PC-9 (cell line): ENCODE data around the gene EIF4E. TPM values are rescaled to one million over a fixed set of nuclear protein-coding genes. Genes with fewer than 3 reads are reported as not detected.

Experiments used
- BruUV-seq: library from RNA; stranded (reverse); fragments of 400-500 nt; replicated peaks from 2 replicates; lab custom pipeline; 2021; lab: Mats Ljungman, UMichigan
- CTCF ChIA-PET: fragments of 300-600 bp; sonication (Branson Sonifier 250); formaldehyde crosslinking; loops from one replicate; lab custom pipeline; 2022; ENCODE audit warnings: antibody characterized with exemption; lab: Charles Lee
- POLR2A ChIA-PET: fragments of 300-600 bp; sonication (Branson Sonifier 250); formaldehyde crosslinking; loops from one replicate; lab custom pipeline; 2022; ENCODE audit warnings: antibody characterized with exemption; ENCODE audit not compliant: unreplicated experiment; lab: Charles Lee
- DNase-seq, 2 experiments: peaks; one replicate each; pipeline versions ENCODE4 v3.0.0 to v3.0.0-alpha.2; 2015 to 2022; ENCODE audit warnings: mixed read lengths in 1 of 2
- H2AFZ ChIP-seq: fragments of 200-600 bp; sonication (generic); 2 replicates; pipeline ENCODE4 v1.8.1; 2017; ENCODE audit warnings: antibody characterized with exemption
- H3F3A ChIP-seq: fragments of 200-600 bp; sonication (generic); 2 replicates; pipeline ENCODE4 v1.8.1; 2017; ENCODE audit warnings: antibody characterized with exemption, mild to moderate bottlenecking, low read depth; ENCODE audit not compliant: insufficient read depth
- H3K27ac ChIP-seq: fragments of 200-600 bp; sonication (generic); 2 replicates; pipeline ENCODE4 v1.6.1; 2016; ENCODE audit warnings: mixed run types
- H3K27me3 ChIP-seq: fragments of 200-600 bp; sonication (generic); 2 replicates; pipeline ENCODE4 v1.6.1; 2016; ENCODE audit warnings: low read depth, mixed run types; ENCODE audit not compliant: insufficient read depth
- H3K36me3 ChIP-seq: fragments of 200-600 bp; sonication (generic); 2 replicates; pipeline ENCODE4 v1.6.1; 2016; ENCODE audit warnings: low read depth, mixed run types
- H3K4me1 ChIP-seq: fragments of 200-600 bp; sonication (generic); replicated peaks from 2 replicates; pipeline ENCODE4 v1.6.1; 2016; ENCODE audit warnings: mixed run types; ENCODE audit not compliant: insufficient read depth
- H3K4me2 ChIP-seq: fragments of 200-600 bp; sonication (generic); 2 replicates; pipeline ENCODE4 v1.6.1; 2017; ENCODE audit warnings: mixed run types
- H3K4me3 ChIP-seq: fragments of 200-600 bp; sonication (generic); 2 replicates; pipeline ENCODE4 v1.6.1; 2016; ENCODE audit warnings: mixed run types
- H3K79me2 ChIP-seq: fragments of 200-600 bp; sonication (generic); 2 replicates; pipeline ENCODE4 v1.6.1; 2017; ENCODE audit warnings: low read depth, mixed run types
- H3K9me2 ChIP-seq: fragments of 200-600 bp; sonication (generic); 2 replicates; pipeline ENCODE4 v1.8.1; 2017; ENCODE audit warnings: mild to moderate bottlenecking; ENCODE audit not compliant: insufficient read depth
- H3K9me3 ChIP-seq: fragments of 200-600 bp; sonication (generic); 2 replicates; pipeline ENCODE4 v1.8.1; 2016; ENCODE audit warnings: low read depth; ENCODE audit not compliant: insufficient read depth
- H4K20me1 ChIP-seq: fragments of 200-600 bp; sonication (generic); 2 replicates; pipeline ENCODE4 v1.8.1; 2017; ENCODE audit not compliant: insufficient read depth
- EZH2 ChIP-seq: fragments of 200-600 bp; sonication (generic); IDR thresholded peaks from 2 replicates; pipeline ENCODE4 v1.8.0; 2017; ENCODE audit warnings: antibody characterized with exemption, low read depth
- intact Hi-C: fragments of 100-400 bp; cut with micrococcal nuclease; formaldehyde crosslinking; loops from one replicate; pipeline ENCODE4 v1.10.0; 2022; ENCODE audit not compliant: unreplicated experiment
- total RNA-seq: library from RNA; stranded (reverse); gene quantifications from 2 replicates; pipeline ENCODE4 v1.2.3, GENCODE V29; 2021
- TF ChIP-seq, protein P1 (sequence below): fragments of 200-600 bp; sonication (generic); conservative IDR thresholded peaks from 2 replicates; pipeline ENCODE4 v1.6.1; 2017; ENCODE audit warnings: mixed run types, antibody characterized with exemption, mild to moderate bottlenecking, moderate library complexity

Gene EIF4E
- total RNA-seq, 1 experiment from 2014 or later: 59.6 TPM

DNA sequence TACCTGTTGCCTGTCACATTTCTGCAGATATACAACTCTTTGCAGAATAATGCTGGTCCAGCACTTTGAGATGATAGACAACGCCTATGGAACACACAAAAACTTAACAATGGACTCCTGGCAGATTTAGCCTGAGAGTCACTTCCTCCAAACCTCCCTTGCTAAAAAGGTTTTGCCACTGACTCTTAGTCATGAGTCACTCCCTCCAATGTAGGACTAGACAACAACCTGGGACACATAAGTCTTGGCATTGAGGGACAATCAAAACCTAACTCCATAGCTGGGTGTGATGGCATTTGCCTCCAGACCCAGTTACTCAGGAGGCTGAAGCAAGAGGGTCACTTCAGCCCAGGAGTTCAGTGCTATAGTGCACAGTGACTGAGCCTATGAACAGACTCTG, 22.0 kb upstream of the EIF4E start:
- H3K79me2 ChIP-seq: no peaks in the 10 kb centered on the region
- no peaks in the 10 kb centered on the region for H3K27me3 ChIP-seq
- no peaks in the 10 kb centered on the region; the same call in 1 of the 2 replicates for H3F3A ChIP-seq
- H4K20me1 ChIP-seq: no peaks in the 10 kb centered on the region
- H2AFZ ChIP-seq: no peak overlapping the region
- H3K4me1 ChIP-seq: no peaks in the 10 kb centered on the region
- H3K27ac ChIP-seq: no peak overlapping the region
- no peak for TF ChIP-seq EZH2
- TF ChIP-seq, protein P1, sequence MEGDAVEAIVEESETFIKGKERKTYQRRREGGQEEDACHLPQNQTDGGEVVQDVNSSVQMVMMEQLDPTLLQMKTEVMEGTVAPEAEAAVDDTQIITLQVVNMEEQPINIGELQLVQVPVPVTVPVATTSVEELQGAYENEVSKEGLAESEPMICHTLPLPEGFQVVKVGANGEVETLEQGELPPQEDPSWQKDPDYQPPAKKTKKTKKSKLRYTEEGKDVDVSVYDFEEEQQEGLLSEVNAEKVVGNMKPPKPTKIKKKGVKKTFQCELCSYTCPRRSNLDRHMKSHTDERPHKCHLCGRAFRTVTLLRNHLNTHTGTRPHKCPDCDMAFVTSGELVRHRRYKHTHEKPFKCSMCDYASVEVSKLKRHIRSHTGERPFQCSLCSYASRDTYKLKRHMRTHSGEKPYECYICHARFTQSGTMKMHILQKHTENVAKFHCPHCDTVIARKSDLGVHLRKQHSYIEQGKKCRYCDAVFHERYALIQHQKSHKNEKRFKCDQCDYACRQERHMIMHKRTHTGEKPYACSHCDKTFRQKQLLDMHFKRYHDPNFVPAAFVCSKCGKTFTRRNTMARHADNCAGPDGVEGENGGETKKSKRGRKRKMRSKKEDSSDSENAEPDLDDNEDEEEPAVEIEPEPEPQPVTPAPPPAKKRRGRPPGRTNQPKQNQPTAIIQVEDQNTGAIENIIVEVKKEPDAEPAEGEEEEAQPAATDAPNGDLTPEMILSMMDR: no peak
- no peak for DNase-seq
- no peak overlapping the region for H3K4me3 ChIP-seq
- ChIA-PET POLR2A (no interaction called here), CTCF (no interaction called here)
- intact Hi-C loops: no loop called here
- no peaks in the 10 kb centered on the region for H3K36me3 ChIP-seq
- H3K4me2 ChIP-seq: no peak overlapping the region
- no peaks in the 10 kb centered on the region for H3K9me3 ChIP-seq
- BruUV-seq: no TSS peak
- H3K9me2 ChIP-seq: no peaks in the 10 kb centered on the region

DNA sequence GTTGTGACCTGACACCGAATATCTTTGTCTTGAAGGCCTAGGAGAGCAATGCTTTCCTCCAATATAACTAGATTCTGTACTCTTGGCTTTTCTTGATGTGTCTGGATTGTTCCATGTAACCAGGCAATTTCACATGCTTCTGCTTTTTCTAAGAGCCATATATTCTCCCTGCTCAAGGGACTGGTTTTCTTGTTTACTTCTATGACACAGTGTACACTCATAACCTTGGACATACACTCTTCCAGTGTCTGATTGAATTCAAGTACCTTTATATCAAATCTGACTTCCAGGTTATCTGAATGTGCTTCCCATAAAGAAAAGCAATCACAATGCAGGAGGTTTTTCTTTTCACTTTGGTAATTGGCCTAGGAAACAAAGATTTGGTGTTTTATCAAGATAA, 17.4 kb upstream of the EIF4E start:
- CTCF ChIA-PET: interaction anchor here (0.6 kb wide), 1 partner anchor 530 kb away, joined by 3 read pairs; no protein-coding TSS in a partner anchor
- Histone ChIP-seq H3K4me3 (no peak overlapping the region), H4K20me1 (no peaks in the 10 kb centered on the region), H3K27me3 (no peaks in the 10 kb centered on the region), H3K9me2 (no peaks in the 10 kb centered on the region), H3F3A (peaks cover 4% of the 10 kb centered on the region; the same call in 1 of the 2 replicates), H3K79me2 (no peaks in the 10 kb centered on the region), H3K9me3 (no peaks in the 10 kb centered on the region), H3K4me1 (no peaks in the 10 kb centered on the region), H3K4me2 (no peak overlapping the region), H3K36me3 (no peaks in the 10 kb centered on the region), H3K27ac (no peak overlapping the region), H2AFZ (0 out of 2 replicates have a peak overlapping the region, but pooled peaks have one; percentile 1)
- no TSS peak for BruUV-seq
- DNase-seq: no peak
- POLR2A ChIA-PET: interaction anchor here (0.6 kb wide), 1 partner anchor 9 kb away, joined by 3 read pairs; no protein-coding TSS in a partner anchor
- intact Hi-C loops: no loop called here
- TF ChIP-seq, protein P1: no peak
- TF ChIP-seq EZH2: no peak

DNA sequence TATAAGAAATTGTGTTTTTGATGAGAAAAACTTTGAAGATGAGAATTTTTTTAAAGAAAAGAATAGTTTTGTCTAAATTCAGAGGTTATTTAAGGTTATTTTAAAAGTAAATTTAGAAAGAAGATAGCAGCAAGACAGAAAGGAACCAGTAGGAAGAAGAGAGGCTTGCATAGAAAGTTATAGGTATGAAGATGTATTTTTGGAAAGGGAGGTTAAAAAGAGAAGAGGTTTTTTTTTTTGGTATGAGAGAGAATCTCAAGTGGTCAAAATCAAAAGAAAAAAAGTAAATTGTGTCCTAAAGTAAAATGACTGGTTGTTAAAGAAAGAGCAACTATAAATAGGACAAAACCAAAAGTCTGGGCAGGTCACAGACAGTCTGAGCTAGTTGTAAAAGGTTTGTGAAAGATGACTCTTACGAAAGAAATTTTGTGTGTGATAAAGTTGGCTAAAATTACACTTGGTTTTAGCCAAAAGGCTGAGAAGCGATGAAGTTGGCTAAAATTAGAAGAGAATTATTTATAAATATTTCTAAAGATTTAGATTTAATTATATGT, 16.4 kb upstream of the EIF4E start:
- H3K36me3 ChIP-seq: no peaks in the 10 kb centered on the region
- no peak overlapping the region for H3K27ac ChIP-seq
- CTCF ChIA-PET: no interaction called here
- no peaks in the 10 kb centered on the region for H3K9me3 ChIP-seq
- no peak overlapping the region for H3K4me3 ChIP-seq
- no peak overlapping the region for H2AFZ ChIP-seq
- H3K4me2 ChIP-seq: no peak overlapping the region
- no peaks in the 10 kb centered on the region for H3K27me3 ChIP-seq
- peaks cover 4% of the 10 kb centered on the region; the same call in 1 of the 2 replicates for H3F3A ChIP-seq
- POLR2A ChIA-PET: no interaction called here
- TF ChIP-seq, protein P1: no peak
- TF ChIP-seq EZH2: no peak
- H3K79me2 ChIP-seq: no peaks in the 10 kb centered on the region
- no peaks in the 10 kb centered on the region for H3K4me1 ChIP-seq
- DNase-seq: no peak
- intact Hi-C loops: no loop called here
- no TSS peak for BruUV-seq
- H3K9me2 ChIP-seq: no peaks in the 10 kb centered on the region
- H4K20me1 ChIP-seq: no peaks in the 10 kb centered on the region
